IMR-90 (cell line): ENCODE results near the gene UTY. TPM values are rescaled to one million over a fixed set of nuclear protein-coding genes. Genes with fewer than 3 reads are reported as not detected.

Experiments used
- ATAC-seq: fragments of 200-7000 bp; cut with Tn5 transposase; 2 replicates; pipeline ENCODE4 v1.9.1; 2020; ENCODE audit warnings: low read depth, mild to moderate bottlenecking, moderate library complexity
- BruUV-seq: library from RNA; stranded (reverse); fragments of 400-500 nt; replicated peaks from 2 replicates; lab custom pipeline; 2021; lab: Mats Ljungman, UMichigan
- CTCF ChIA-PET: fragments of 300-600 bp; formaldehyde crosslinking; extraction: SDS; loops from one replicate; lab custom pipeline; 2021; ENCODE audit warnings: antibody characterized with exemption; lab: Yijun Ruan, JAX
- POLR2A ChIA-PET: fragments of 300-600 bp; sonication (Branson Sonifier 250); formaldehyde crosslinking; loops from one replicate; lab custom pipeline; 2022; ENCODE audit warnings: antibody characterized with exemption; ENCODE audit not compliant: unreplicated experiment; lab: Charles Lee
- DNase-seq: peaks from one replicate; pipeline ENCODE4 v3.0.0; 2013
- H2AFZ ChIP-seq: replicated peaks from 2 replicates; pipeline ENCODE3; 2013; ENCODE audit warnings: low read length, mild to moderate bottlenecking; ENCODE audit not compliant: poor library complexity
- H2AK5ac ChIP-seq: 2 replicates; pipeline ENCODE4 v1.6.1; 2013; ENCODE audit warnings: low read depth, low read length, inconsistent platforms
- H2AK9ac ChIP-seq: replicated peaks from 2 replicates; pipeline ENCODE3; 2013; ENCODE audit warnings: mild to moderate bottlenecking, low read depth, low read length, moderate library complexity; ENCODE audit not compliant: poor library complexity
- H2BK120ac ChIP-seq: 2 replicates; pipeline ENCODE4 v1.6.1; 2013; ENCODE audit warnings: low read depth, low read length, inconsistent platforms
- H2BK15ac ChIP-seq: 3 replicates; pipeline ENCODE4 v1.6.1; 2013; ENCODE audit warnings: low read depth, low read length, inconsistent platforms
- H2BK20ac ChIP-seq: 2 replicates; pipeline ENCODE4 v1.6.1; 2013; ENCODE audit warnings: low read depth, mild to moderate bottlenecking, inconsistent platforms, low read length, moderate library complexity
- H2BK5ac ChIP-seq: 2 replicates; pipeline ENCODE4 v1.6.1; 2013; ENCODE audit warnings: mild to moderate bottlenecking, low read depth, low read length, inconsistent platforms; ENCODE audit not compliant: poor library complexity, severe bottlenecking
- H3K14ac ChIP-seq: replicated peaks from 2 replicates; pipeline ENCODE4 v1.6.1; 2013; ENCODE audit warnings: low read depth, low read length, inconsistent platforms
- H3K18ac ChIP-seq: 2 replicates; pipeline ENCODE4 v1.6.1; 2013; ENCODE audit warnings: low read depth, low read length, control low read depth
- H3K23ac ChIP-seq: 2 replicates; pipeline ENCODE4 v1.6.1; 2013; ENCODE audit warnings: low read depth, low read length, inconsistent platforms
- H3K27ac ChIP-seq: 2 replicates; pipeline ENCODE4 v1.5.1; 2013; ENCODE audit warnings: mild to moderate bottlenecking, control low read depth, low read length; ENCODE audit not compliant: insufficient read depth
- H3K27me3 ChIP-seq: 2 replicates; pipeline ENCODE4 v1.6.1; 2013; ENCODE audit warnings: low read length; ENCODE audit not compliant: control insufficient read depth, insufficient read depth
- H3K36me3 ChIP-seq: 2 replicates; pipeline ENCODE4 v1.6.1; 2013; ENCODE audit warnings: low read length, mixed read lengths; ENCODE audit not compliant: control insufficient read depth, insufficient read depth
- H3K4ac ChIP-seq: 2 replicates; pipeline ENCODE4 v1.6.1; 2013; ENCODE audit warnings: low read depth, low read length, inconsistent platforms
- H3K4me1 ChIP-seq: 2 replicates; pipeline ENCODE4 v1.6.1; 2013; ENCODE audit warnings: low read length, mixed read lengths; ENCODE audit not compliant: control insufficient read depth, insufficient read depth
- H3K4me2 ChIP-seq: 2 replicates; pipeline ENCODE4 v1.6.1; 2013; ENCODE audit warnings: low read depth, mild to moderate bottlenecking, control low read depth, low read length, moderate library complexity
- H3K4me3 ChIP-seq: 2 replicates; pipeline ENCODE4 v1.5.1; 2013; ENCODE audit warnings: low read depth, mild to moderate bottlenecking, control low read depth, low read length, moderate library complexity; ENCODE audit not compliant: insufficient read depth
- H3K56ac ChIP-seq: 2 replicates; pipeline ENCODE4 v1.6.1; 2013; ENCODE audit warnings: low read length, inconsistent platforms; ENCODE audit not compliant: insufficient read depth; ENCODE audit errors: extremely low read depth
- H3K79me1 ChIP-seq, 2 experiments: 2 replicates each; pipeline ENCODE4 v1.6.1; 2013; ENCODE audit warnings: low read length in 2 of 2, inconsistent platforms in 1 of 2, low read depth in 1 of 2
- H3K9ac ChIP-seq: 2 replicates; pipeline ENCODE4 v1.6.1; 2013; ENCODE audit warnings: low read depth, low read length, control low read depth
- H3K9me1 ChIP-seq: 2 replicates; pipeline ENCODE4 v1.6.1; 2013; ENCODE audit warnings: low read length, inconsistent platforms; ENCODE audit not compliant: insufficient read depth
- H3K9me3 ChIP-seq: 2 replicates; pipeline ENCODE4 v1.6.1; 2013; ENCODE audit warnings: low read length; ENCODE audit not compliant: control insufficient read depth, insufficient read depth
- H4K20me1 ChIP-seq: 2 replicates; pipeline ENCODE4 v1.6.1; 2013; ENCODE audit warnings: low read length, inconsistent platforms; ENCODE audit not compliant: insufficient read depth
- H4K5ac ChIP-seq: 2 replicates; pipeline ENCODE4 v1.6.1; 2013; ENCODE audit warnings: mild to moderate bottlenecking, low read depth, low read length, control low read depth
- H4K8ac ChIP-seq, 2 experiments: 2 replicates each; pipeline ENCODE4 v1.6.1; 2013; ENCODE audit warnings: low read depth in 2 of 2, low read length in 2 of 2, control low read depth in 1 of 2, inconsistent platforms in 1 of 2
- H4K91ac ChIP-seq: 2 replicates; pipeline ENCODE4 v1.6.1; 2013; ENCODE audit warnings: low read depth, low read length, inconsistent platforms; ENCODE audit not compliant: insufficient read depth
- BHLHE40 ChIP-seq: fragments of 150-350 bp; IDR thresholded peaks from 2 replicates; pipeline ENCODE4 v1.6.1; 2016; ENCODE audit warnings: mild to moderate bottlenecking, low read depth, low read length
- CHD1 ChIP-seq: IDR thresholded peaks from 2 replicates; pipeline ENCODE4 v1.6.1; 2012; ENCODE audit warnings: low read depth, low read length, improper control_type of control experiment
- MAZ ChIP-seq: IDR thresholded peaks from 2 replicates; pipeline ENCODE4 v1.6.1; 2012; ENCODE audit warnings: low read depth, mild to moderate bottlenecking, low read length, improper control_type of control experiment, moderate library complexity, borderline replicate concordance
- MXI1 ChIP-seq: IDR thresholded peaks from 2 replicates; pipeline ENCODE4 v1.6.1; 2012; ENCODE audit warnings: low read depth, mild to moderate bottlenecking, low read length, moderate library complexity, borderline replicate concordance
- WGBS, 2 experiments: methylation state at CpG; one replicate each; pipeline versions ENCODE4 v1.1.5 to v1.1.7; 2013; ENCODE audit warnings: missing lambda C conversion rate in 2 of 2; ENCODE audit not compliant: insufficient read length in 1 of 2; ENCODE audit errors: extremely low coverage in 2 of 2; 5-methylcytosine and 5-hydroxymethylcytosine counted together
- dilution Hi-C: fragments of 300-500 bp; cut with HindIII; formaldehyde crosslinking; loops from one replicate; pipeline ENCODE4 v1.14.3; 2018; ENCODE audit warnings: low sequenced_read_pairs; ENCODE audit not compliant: unreplicated experiment
- in situ Hi-C: fragments of 300-500 bp; cut with MboI; formaldehyde crosslinking; loops from 3 replicates; pipeline ENCODE4 v1.14.3; 2019; ENCODE audit warnings: low sequenced_read_pairs, inconsistent platforms, mixed read lengths
- intact Hi-C: fragments of 100-400 bp; cut with micrococcal nuclease; formaldehyde crosslinking; loops from 2 replicates; pipeline ENCODE4 v1.10.0; 2022
- polyA plus RNA-seq, 3 experiments: library from polyadenylated mRNA; depleted of rRNA; stranded (reverse); fragments of >200 nt; gene quantifications; 2 replicates each; pipeline ENCODE4 v1.2.3, GENCODE V29; 2012; ENCODE audit warnings: low replicate concordance in 1 of 3
- total RNA-seq: library from RNA; depleted of rRNA; stranded (reverse); fragments of >200 nt; gene quantifications from 2 replicates; pipeline ENCODE4 v1.2.3, GENCODE V29; 2012

Gene UTY
- total and polyA plus RNA-seq, 2 of the 4 experiments (the other 2 are of a cell fraction), result not detected

GRCh38 chrY:13451572-13451971 is 28.3 kb downstream of the UTY start:
- no peak overlapping the region for H2AK9ac ChIP-seq
- H3K4me2 ChIP-seq, result no peak overlapping the region
- no peak overlapping the region for H3K23ac ChIP-seq
- ChIA-PET POLR2A (no interaction called here), CTCF (no interaction called here)
- H3K9me3 ChIP-seq, result no peaks in the 10 kb centered on the region
- H3K27ac ChIP-seq, result no peak overlapping the region
- H2AK5ac ChIP-seq, result no peak overlapping the region
- H3K27me3 ChIP-seq, result no peaks in the 10 kb centered on the region
- H3K9me1 ChIP-seq, result no peaks in the 10 kb centered on the region
- H3K4me3 ChIP-seq, result no peak overlapping the region
- no CpG with 5 or more reads among the region's 3 CpGs for WGBS, 2 experiments
- ATAC-seq, result no peak
- H3K56ac ChIP-seq, result no peak overlapping the region
- no peak overlapping the region for H2BK120ac ChIP-seq
- TF ChIP-seq MAZ (no peak), BHLHE40 (no peak), CHD1 (no peak), MXI1 (no peak)
- no peaks in the 10 kb centered on the region for H4K20me1 ChIP-seq
- no peak overlapping the region for H2AFZ ChIP-seq
- no peak overlapping the region for H4K8ac ChIP-seq
- no peak for DNase-seq
- H4K91ac ChIP-seq, result no peak overlapping the region
- intact Hi-C loops (no loop called here), in situ Hi-C loops (no loop called here), dilution Hi-C loops (no loop called here)
- H3K9ac ChIP-seq, result no peak overlapping the region
- H3K79me1 ChIP-seq, result no peaks in the 10 kb centered on the region
- H3K4me1 ChIP-seq, result no peaks in the 10 kb centered on the region
- H3K36me3 ChIP-seq, result no peaks in the 10 kb centered on the region
- no peak overlapping the region for H2BK15ac ChIP-seq
- no peak overlapping the region for H2BK5ac ChIP-seq
- no peak overlapping the region for H3K18ac ChIP-seq
- H3K14ac ChIP-seq, result no peak overlapping the region
- H3K4ac ChIP-seq, result no peak overlapping the region
- H2BK20ac ChIP-seq, result no peak overlapping the region
- H4K5ac ChIP-seq, result no peak overlapping the region
- BruUV-seq, result no TSS peak
